ENCODE results near the gene OR1I1. TPM values are rescaled to one million over a fixed set of nuclear protein-coding genes. Genes with fewer than 3 reads are reported as not detected.

OR1I1 gene
- total RNA-seq, 4 donors from 2014 or later = not detected

DNA sequence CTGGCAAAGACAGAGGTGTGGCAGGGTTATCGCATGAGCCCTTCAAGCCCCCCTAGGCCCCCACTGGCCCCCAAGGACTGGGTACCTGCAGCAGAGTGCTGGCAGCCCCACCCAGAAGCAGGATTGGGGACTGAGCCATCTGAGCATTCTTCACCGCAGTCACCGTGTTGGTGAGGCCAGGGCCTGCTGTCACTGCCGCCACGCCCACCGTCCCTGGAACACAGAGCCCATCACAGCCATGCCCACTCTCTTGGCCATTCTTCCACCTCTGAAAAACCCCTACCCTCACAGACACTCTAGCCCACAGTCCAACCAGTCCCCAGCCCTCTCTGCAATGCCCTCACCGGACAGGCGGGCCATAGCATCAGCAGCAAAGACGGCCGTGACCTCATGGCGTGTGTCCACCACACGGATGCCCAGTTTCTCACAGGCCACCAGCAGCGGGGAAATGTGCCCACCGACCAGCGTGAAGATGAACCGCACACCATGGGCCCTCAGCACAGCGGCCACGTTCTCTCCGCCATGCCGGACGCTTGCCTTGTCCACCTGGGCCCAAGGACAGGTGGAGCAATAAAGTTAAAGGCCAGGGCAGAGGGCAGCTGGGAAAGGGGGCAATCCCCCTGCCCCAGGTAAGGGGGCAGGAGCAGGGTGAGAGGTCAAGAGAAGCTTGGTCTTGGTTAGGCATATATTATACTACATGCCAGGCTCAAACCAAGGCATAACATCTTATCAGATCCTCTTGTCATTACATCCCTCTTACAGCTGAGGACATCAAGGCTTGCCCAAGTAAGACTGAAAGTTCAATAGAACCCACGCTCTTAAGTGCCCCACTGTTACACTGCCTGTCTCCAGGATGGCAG is 41.2 kb downstream of the OR1I1 start:
- DNase-seq (ENCODE audit: low spot score in 2 of 2) = no peak
- no peak for TF ChIP-seq CTCF (IDR thresholded peaks at IDR 0.05)
- no peak for TF ChIP-seq POLR2A (IDR thresholded peaks at IDR 0.05)
- no peak overlapping the region for H3K4me3 ChIP-seq (ENCODE audit: low read depth, poor library complexity, severe bottlenecking)
- WGBS, 2 donors = 91 to 92% methylated on average over 15 to 22 of the region's 22 CpGs
- intact Hi-C loops (cut with DNase I; ENCODE audit: low total_unique reads) = no loop called here

DNA sequence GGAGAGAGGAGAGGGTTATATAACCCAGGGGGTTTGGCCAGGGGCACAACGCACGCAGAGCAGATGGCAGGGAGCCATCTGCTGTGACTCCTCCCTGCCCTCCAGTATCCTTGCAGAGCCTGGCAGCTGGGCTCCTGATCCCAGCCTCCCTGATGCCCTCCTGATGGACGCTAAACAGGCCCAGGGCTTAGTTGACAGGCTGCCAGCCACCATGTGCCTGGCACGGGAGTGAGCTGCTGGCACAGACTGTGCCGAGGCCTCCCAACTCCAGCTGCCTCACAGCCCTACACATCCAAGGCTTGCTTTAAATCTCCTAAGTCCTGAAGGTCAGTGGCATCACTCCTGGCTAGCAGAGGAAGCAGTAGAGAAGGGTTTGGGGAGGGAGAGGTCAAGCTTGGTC is 41.9 kb downstream of the OR1I1 start:
- intact Hi-C loops (cut with DNase I; ENCODE audit: low total_unique reads) = no loop called here
- TF ChIP-seq CTCF (IDR thresholded peaks at IDR 0.05) (no peak), POLR2A (IDR thresholded peaks at IDR 0.05) (no peak)
- H3K4me3 ChIP-seq (ENCODE audit: low read depth, poor library complexity, severe bottlenecking) = no peak overlapping the region
- no peak for DNase-seq (ENCODE audit: low spot score in 2 of 2)
- 16 to 25% methylated on average over 4 to 5 of the region's 5 CpGs for WGBS, 2 donors

- intact Hi-C loops (cut with DNase I; ENCODE audit: low total_unique reads) = no loop called here
- DNase-seq (ENCODE audit: low spot score in 2 of 2) = peak in 1 of 2 donors; percentile 91
- 2% methylated on average over 27 to 33 of the region's 33 CpGs for WGBS, 2 donors
- peak overlapping the region; percentile 65 for H3K4me3 ChIP-seq (ENCODE audit: low read depth, poor library complexity, severe bottlenecking)
- TF ChIP-seq POLR2A (IDR thresholded peaks at IDR 0.05) = no peak
- no peak for TF ChIP-seq CTCF (IDR thresholded peaks at IDR 0.05)
Measured at GRCh38 chr19:15124572-15125231, 42.7 kb downstream of the OR1I1 start.

- TF ChIP-seq CTCF (IDR thresholded peaks at IDR 0.05) = no peak
- no peak for TF ChIP-seq POLR2A (IDR thresholded peaks at IDR 0.05)
- WGBS, 2 donors = 1 to 2% methylated on average over 39 to 55 of the region's 61 CpGs
- peak overlapping the region; percentile 65 for H3K4me3 ChIP-seq (ENCODE audit: low read depth, poor library complexity, severe bottlenecking)
- peak; percentile 98 to 99 for DNase-seq (ENCODE audit: low spot score in 2 of 2)
- intact Hi-C loops (cut with DNase I; ENCODE audit: low total_unique reads) = no loop called here
Measured at GRCh38 chr19:15125232-15126067, 43.4 kb downstream of the OR1I1 start.

DNA sequence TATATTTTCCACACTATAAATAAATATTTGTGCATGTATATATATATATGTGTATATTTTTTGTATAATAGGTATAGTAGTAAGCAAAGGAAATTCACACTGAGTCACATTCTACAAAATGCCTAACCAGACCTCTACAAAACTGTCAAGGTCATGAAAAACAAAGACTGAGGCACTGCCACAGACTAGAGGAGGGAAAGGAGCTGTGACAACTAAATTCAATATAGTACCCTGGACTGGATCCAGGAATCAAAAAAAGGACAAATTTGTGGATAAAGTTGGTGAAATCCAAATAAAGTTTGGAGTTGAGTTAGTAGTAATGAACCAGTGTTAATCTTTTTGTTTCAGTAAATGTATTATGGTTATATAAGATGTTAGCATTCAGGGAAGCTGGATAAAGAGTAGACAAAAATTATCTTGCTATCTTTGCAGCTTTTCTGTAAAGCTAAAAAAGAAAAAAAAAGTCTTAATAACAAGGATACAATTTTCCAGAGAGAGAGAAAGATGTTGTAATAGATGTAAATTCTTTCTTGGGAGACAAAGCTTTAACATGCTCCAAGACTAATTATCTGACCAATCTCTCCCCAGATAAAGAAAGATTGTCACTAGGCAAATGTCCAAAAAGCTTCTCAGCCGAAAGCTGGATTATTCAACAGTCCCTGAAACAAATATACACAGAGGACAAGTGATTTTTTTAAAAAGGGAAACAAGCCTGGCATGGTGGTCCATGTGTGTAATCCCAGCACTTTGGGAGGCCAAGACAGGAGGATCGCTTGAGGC is 44.3 kb downstream of the OR1I1 start:
- WGBS, 2 donors = 41 to 58% methylated on average over 2 of the region's 2 CpGs
- intact Hi-C loops (cut with DNase I; ENCODE audit: low total_unique reads) = no loop called here
- TF ChIP-seq POLR2A (IDR thresholded peaks at IDR 0.05) = no peak
- TF ChIP-seq CTCF (IDR thresholded peaks at IDR 0.05) = no peak
- DNase-seq (ENCODE audit: low spot score in 2 of 2) = no peak
- no peak overlapping the region for H3K4me3 ChIP-seq (ENCODE audit: low read depth, poor library complexity, severe bottlenecking)

Measured in lower leg skin (tissue), 4 donors.